HG02981 (cell line): ENCODE results near the gene PDP2.
"Not testable (repeated sequence)": the region's sequence is repeated elsewhere in the genome, so short reads cannot be mapped to it uniquely, and the experiment has no call there.

Experiments used
- ATAC-seq: cut with Tn5 transposase; IDR thresholded peaks from one replicate; pipeline ENCODE4 v1.9.1; 2021; ENCODE audit warnings: mild to moderate bottlenecking, moderate library complexity; ENCODE audit not compliant: unreplicated experiment

PDP2 gene

DNA sequence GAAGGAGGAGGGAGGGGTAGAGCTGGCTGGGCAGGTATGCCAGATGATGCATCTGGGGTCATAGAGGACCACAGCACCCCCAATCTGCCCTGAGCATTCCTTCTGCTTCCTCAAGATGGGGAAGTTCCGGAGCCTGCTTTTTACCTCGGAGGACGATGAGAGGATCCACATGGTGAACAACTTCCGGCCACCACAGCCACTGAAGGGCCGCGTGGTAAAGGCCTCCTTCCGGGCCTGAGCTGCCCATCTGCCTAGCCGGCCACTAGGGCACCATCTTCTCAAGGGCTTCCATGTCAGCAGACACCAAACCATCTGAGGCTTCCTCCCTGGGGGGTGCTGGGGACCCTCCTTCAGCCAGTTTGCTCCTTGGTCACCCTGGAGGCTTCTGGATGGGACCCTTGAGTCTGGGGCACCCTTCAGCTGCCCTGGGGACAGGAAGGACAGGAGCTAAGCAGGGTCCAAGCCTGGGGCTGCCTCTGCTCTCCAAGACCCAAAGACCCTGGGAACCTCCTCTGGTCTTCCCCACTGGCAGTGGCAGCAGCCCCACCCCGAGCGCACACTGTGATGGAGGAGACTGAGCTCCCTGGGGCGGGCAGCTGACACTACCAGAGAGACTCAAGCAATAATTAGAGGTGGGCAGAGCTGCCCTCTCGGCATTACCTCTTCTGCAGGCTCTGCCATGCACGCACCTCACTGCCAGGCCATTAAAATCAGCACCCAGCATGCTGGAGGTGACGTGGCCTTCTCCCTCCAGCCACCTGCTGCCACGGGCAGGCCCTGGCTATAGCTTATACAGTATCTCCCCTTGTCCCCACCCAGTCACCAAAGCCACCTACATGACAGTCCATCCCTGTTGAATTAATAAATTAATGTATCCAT, 26.8 kb upstream of the PDP2 start:
- ATAC-seq: no peak

DNA sequence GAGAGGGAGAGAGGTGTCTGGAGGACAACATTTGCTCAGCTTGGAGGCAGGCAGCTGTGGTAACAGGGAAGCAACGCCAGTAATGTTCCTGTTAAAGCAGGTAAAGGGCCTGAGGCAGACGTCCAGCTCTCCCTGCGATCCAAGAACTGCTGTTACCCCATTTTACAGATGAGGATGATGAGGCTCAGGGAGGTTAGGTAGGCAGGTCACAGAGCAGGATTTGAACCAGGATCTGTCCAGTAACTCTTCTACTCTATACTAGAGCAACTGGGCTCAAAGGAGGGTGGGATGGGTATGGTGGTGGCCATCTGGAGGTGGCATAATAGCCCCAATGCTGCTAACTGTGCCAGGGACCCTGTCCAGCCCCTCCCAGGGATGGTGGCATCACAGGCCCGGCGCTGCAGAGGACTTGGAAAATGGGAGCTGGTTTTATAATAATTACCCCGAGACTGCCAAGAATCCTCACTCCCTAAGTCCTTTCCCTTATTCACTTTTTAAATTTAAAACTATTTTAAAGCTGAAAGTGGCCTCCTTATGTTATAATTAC, 24.1 kb upstream of the PDP2 start:
- no peak for ATAC-seq

DNA sequence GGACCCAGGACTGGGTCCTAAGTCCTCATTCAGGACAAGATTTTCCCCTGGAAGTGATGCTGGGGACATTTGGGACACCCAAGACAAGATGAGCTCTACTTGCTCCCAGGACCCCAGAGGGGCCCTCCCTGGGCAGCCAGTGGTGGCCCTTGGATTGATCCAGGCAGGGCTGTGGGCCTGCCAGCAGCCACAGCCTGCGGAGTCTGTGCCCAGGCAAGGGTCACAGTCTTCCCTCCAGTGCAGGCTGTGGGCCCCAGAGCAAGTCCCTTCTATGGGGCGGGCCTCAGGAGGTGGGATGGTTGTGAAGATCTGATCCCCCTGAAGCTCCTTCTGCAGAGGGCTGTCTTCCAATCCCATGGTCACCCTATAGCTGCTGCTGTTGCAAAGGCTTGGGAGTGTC, 23.5 kb upstream of the PDP2 start:
- no peak for ATAC-seq

DNA sequence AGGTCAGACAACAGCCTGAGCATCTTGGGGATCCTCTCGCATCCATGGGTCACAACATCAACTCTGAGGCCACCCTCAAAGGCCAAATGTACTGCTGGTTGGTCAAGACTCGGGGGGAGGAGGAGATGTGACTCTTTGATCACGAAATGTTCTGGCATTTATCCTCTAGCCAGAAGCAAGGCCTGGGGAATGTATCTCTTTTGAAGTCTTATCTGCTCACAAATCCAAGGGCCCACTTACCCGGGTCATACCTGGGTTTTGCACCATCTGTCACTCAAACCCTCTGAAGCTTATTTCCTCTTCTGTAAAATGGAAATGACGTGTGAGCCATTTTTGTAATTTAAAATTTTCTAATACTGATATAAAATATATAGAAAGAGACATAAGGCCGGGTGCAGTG, 22.9 kb upstream of the PDP2 start:
- no peak for ATAC-seq

DNA sequence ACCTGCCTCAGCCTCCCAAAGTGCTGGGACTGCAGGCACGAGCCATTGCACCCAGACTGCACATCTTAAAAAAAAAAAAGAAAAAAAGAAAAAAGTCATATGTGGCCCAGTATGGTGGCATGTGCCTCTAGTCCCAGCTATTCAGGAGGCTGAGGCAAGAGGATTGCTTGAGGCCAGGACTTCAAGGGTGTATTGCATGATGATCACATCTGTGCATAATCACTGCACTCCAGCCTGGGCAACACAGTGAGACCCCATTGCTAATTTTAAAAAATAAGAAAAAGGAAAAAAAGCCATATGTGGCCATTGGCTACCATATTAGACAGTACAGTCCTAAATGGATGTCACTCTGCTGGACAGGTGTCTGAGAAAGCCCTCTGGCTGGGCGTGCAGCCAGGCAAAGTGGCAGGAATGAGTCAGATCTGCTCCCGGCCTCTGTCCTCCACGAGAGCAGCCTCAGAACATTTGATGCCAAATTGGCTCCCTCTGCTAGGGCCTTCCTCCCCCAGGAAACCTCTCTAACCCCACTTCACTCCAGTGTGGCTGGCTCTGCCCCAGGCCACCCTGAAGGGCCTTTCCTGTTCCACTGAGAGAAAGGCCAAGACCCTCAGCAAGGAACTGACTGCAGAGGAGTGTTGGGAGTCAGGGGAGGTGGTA, 21.4 kb upstream of the PDP2 start:
- ATAC-seq: peak; percentile 72

DNA sequence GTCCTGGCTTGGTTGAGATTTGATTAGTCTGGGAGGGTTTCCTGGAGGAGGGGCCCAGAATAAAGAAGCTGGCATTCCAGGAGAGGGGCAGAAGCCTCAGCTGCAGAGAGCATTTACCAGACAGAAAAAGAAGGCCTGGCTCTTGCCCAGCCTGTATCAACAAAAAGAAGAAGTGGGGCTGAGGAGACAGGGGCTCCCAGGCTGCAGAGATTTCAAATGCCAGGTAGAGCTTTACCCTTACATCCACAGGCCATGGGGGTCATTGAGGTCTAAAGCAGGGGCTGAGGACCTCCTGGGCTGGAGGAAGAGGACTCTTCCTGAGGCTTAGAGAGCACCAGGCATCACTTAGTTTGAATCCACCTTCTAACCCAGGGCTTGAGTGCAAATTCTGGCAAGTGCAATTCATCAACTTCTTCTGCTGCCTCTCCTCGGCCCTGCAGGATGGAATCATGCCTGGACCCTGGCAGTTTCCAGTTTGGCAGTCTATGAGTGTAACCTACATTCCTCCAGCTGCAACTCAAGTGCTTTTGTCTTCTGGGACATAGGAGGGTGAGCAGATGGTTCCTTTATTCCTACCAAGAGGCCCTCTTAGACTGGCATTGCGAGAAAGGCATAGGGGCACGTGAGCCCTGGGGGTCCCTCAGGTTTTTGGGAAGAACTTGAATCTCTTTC, 20.8 kb upstream of the PDP2 start:
- ATAC-seq: no peak

DNA sequence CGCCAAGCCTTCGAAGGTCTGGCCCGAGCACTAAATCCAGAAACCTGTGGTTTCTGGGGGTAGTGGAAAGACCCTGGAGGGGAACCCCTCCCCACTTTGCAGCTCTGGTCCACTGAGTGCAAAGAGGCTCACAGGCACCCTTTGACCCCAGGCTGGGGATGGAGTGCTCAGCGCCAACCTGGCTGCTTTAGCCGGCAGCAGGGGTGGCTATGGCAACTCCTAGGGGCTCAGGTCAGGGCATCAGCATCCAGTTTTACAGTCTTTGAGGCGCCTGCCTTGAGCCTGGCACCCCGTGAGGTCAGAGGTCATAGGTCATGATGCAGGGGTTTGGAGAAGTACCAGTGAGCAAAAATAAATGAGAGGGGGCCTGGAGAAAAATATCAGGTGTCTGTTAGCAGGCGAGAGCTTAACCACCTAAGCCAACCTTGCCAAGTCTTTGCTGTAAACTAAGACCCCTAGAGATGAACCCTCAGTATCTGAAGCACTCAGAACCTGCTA, 18.2 kb upstream of the PDP2 start:
- no peak for ATAC-seq

DNA sequence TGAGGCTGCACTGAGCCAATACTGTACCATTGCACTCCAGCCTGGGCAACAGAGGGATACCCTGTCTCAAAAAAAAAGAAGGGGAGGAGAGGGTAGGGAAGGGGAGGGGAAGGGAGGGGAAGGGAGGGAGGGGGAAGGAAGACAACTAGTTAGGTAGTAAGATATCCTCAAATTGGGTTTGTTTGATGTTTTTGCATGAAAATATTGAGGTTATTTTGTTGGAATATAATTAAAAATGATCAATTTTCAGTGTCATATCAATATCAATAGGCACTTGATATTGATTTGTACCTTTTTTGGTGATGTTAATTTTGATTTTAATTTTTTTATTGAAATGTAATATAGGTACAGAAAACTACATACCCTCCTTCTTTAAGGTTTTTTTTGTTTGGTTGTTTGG, 16.6 kb upstream of the PDP2 start:
- no peak for ATAC-seq

DNA sequence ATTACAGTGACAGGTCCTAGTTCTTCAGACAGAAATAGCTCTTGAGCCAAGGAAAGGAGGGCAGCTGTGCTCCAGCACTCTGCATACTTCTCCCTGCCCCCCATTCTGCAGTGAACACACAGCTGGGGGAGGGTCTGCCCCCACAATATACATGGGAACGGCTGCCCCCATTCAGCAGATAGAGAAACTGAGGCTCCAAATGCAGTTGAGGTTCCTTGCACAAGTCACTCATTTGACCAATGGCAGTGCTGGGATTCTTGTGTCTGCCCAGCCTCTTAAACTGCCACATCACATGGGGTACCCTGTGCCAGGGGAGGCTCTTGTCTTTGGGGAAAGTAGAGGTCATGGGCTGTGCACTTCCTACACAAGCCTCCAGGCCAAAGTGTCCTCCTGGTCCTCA, 10.9 kb upstream of the PDP2 start:
- no peak for ATAC-seq

DNA sequence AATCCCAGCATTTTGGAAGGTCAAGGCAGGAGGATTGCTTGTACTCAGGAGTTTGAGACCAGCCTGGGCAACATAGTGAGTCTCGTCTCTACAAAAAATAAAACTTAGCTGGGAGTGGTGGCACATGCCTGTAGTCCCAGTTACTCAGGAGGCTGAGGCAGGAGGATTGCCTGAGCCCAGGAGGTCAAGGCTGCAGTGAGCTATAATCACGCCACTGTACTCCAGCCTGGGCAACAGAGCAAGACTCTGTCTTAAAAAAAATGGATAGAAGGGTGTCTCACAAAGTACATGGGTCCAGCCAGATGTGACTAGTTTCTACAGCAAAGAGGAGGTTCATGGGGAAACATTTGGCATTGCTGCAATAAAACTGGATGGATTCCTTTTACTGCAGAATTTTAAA, 9.0 kb upstream of the PDP2 start:
- not testable (repeated sequence) for ATAC-seq

DNA sequence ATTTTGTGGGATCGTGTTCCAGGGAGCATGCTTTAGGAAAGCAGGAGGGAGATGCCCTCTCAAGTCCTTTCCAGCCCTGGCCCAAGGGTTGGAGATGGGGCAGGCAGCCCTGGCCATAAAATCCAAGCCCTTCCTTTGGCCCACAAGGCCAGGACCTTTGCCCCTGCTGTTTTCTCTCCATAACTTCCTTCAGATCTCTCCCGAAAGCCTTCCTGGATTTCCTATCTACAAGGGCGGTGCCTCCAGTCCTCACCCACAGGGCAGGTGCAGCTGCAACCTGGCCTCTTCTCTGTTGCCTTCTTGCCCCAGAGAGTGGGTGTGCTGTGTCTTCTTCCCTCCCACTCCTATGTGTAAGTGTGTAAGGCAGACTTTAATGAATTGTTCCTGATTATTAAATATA, 8.5 kb upstream of the PDP2 start:
- no peak for ATAC-seq

DNA sequence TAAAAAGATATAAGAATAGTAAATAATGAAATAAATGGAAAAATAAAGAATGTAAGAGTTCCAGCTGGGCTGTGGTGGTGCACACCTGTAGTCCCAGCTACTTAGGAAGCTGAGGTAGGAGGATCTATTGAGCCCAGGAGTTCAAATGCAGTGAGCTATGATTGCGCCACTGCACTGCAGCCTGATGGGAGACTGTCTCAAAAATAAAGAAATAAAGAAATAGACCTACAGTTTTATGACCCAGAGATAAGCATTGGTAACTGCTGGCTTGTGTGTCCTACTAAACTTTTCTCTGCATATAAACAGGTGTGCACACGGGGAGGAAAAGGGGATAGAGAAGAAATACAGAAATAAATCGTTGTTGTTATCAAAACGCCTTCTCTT, 7.8 kb upstream of the PDP2 start:
- no peak for ATAC-seq

DNA sequence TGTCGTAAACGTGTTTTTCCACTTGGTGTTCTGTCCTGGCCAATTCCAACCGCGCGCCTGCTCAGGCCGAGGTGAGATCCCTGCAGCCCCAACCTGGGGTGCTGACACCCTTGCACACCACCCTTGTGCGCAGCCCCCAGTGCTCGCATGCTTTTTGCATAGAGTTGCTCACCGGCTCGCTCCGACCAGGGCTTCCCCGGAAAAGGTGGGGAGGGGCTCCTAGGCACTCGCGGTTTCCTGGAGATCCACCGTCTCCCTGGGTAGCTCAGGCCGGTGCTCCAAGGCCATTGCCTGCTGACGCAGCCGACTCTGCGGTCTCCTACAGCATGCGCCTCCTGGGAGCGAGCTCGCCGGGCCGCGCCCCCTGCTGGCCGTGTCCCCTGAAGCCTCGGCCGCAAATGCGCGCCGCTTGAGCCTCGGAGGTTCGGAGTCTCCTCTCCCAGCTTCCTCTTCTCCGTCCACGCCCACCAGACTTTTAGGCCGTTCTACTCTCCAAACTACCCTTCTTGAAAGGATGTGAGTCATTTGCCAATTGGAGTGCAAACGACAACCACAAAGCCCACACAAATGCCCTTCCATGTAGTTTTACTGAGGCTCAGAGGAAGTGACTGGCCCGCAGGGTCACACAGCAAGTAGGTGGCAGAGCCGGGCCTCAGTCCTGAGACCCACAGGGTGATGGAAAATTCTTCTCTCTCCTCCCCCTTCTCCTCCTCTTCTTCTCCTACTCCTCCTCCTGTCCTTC, 7.2 kb upstream of the PDP2 start:
- peak; percentile 78 for ATAC-seq

DNA sequence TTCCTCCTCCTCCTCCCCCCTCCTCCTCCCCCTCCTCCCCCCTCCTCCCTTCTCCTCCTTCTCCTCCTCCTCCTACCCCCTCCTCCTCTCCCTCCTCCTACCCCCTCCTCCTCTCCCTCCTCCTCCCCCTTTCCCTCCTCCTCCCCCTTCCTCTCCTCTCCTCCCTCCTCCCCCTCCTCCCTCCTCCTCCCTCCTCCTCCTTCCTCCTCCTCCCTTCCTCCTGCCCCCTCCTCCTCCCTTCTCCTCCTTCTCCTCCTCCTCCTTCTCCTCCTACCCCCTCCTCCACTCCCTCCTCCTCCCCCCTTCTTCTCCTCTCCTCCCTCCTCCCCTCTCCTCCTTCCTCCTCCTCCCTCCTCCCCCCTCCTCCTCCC, 6.6 kb upstream of the PDP2 start:
- no peak for ATAC-seq

DNA sequence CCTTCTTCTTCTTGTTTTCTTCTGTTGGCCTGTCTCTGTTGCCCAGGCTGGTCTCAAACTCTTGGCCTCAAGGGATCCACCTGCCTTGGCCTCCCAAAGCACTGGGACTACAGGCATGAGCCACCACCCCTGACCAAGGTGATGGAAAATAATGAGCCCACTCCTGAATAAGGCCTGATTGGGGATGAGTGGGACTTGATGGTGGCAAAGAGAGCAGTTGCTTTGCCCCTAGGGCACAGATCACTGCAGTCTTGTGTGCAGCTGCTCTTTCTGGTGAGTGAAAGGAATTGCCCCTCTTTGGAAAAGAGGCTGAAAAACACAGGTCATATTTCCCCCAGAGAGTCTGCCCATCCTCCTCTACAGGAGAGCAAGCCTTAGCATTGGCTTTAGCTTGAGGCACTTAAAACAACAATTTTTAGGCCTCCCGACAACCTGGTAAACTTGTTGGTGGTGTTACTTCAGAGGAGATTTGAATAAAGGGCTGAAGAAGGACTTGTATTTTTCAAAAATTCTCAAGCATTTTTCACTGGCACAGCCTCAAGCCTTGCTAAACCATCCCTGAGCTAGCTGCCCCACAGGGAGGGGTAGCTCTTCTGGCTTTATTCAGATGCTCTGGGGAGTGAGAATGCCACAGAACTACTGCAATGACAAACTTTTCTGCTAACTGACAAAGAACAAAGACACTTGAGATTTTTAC, 6.1 kb upstream of the PDP2 start:
- no peak for ATAC-seq

DNA sequence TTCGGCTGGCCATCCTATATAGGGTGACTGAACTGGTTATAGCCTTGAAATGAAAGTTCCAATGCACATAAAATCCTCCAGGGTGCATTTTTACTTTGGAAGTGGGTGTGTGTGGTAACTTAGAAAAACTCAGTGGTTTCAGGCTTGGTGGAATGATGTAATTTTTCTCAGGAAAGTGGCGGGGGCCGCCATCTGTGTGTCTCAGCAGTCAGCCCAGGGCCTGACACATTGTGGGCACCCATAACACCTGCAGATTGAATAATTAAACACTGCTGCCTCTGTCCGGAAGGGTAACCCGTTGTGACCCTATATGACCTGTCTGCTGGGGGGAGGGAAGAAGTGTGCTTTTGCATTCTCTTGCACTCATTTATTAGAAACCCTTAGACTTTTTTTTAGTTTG, 2.2 kb upstream of the PDP2 start:
- ATAC-seq: peak; percentile 33

DNA sequence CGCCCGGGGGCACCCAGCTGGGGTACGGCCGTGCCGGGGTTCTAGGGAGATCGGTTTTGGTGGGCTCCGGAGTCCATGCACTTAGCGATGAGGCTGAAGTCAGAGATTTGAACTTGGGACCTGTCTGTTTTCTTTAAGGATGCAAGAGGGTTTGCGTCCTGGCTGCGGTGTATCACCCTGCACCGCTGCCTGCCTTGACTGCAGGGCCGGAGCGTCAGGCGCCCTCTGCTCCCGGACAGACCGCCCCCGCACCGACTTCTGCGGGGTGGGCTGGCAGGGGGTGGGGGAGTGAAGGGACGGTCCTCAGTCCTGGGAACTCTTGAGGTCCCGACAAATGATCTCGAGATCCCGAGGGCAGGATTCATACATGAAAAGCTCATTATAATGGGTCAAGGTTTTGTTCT, 701 bp downstream of the PDP2 start:
- no peak for ATAC-seq

DNA sequence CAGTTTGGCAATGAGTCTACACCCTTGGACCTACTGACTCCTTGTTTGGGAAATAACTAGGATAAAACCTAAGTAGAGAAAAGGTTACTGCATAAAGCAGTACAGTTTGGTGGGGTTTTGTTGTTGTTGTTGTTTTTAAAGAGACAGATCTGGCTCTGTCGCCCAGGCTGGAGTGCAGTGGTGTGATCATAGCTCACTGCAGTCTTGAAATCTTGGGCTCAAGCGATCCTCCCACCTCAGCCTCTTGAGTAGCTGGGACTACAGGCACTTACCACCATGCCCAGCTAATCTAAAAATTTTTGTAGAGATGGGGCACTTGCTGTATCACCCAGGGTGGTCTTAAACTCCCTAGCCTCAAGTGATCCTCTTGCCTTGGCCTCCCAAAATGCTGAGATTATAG, 1.2 kb downstream of the PDP2 start:
- no peak for ATAC-seq

DNA sequence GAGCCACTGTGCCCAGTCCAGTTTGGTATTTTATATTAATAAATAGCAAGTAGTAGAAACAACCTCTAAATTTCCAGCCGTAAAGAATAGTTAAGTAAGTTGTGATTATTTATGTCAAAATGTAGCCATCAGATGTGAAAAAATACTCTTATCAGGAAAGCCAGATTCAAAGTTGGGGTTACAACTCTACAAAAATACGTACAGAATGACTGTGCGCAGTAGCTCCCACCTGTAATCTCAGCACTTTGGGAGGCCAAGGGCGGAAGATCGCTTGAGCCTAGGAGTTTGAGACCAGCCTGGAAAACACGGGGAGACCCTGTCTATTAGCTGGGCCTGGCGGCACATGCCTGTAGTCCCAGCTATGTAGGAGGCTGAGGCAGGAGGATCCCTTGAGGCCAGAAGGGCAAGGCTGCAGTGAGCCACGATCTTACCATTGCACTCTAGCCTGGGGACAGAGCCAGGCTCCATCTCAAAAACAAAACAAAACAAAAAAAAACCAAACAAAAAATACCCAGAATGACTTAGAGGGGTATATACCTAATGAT, 1.7 kb downstream of the PDP2 start:
- ATAC-seq: no peak

DNA sequence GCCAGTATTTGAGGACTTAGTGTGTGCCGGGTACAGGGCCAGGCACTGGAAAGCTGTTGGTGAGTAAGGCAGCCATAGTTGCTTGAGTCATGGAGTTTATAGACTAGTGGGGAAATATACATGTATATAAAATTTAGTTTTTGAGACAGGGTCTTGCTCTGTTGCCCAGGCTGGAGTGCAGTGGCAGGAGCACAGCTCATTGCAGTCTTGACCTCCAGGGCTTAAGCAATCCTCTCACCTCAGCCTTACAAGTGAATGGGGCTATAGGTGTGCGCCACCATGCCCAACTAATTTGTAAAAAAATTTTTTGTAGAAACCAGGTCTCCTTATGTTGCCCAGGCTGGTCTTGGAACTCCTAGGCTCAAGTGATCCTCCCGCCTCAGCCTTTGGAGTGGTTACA, 2.4 kb downstream of the PDP2 start:
- no peak for ATAC-seq
